ENCODE results near the gene ZDHHC22. TPM values are rescaled to one million over a fixed set of nuclear protein-coding genes. Genes with fewer than 3 reads are reported as not detected.
A peak's percentile ranks its signal among the peaks of the same experiment; 100 is the strongest.

The ZDHHC22 gene
- total and polyA plus RNA-seq, 3 donors from 2014 or later, result 0.84 to 3.2 (median 1.7) TPM

- Histone ChIP-seq H3K4me3 (no peak overlapping the region), H3K27ac (no peak overlapping the region), H3K27me3 (no peaks in the 10 kb centered on the region), H3K9me3 (no peaks in the 10 kb centered on the region), H3K36me3 (ENCODE audit: low read depth, missing control alignments) (no peaks in the 10 kb centered on the region), H3K4me1 (peaks cover 6% of the 10 kb centered on the region)
- WGBS, 2 donors, result 43 to 48% methylated on average over 12 to 15 of the region's 15 CpGs
- peak; percentile 52 for DNase-seq
- TF ChIP-seq, protein P1, sequence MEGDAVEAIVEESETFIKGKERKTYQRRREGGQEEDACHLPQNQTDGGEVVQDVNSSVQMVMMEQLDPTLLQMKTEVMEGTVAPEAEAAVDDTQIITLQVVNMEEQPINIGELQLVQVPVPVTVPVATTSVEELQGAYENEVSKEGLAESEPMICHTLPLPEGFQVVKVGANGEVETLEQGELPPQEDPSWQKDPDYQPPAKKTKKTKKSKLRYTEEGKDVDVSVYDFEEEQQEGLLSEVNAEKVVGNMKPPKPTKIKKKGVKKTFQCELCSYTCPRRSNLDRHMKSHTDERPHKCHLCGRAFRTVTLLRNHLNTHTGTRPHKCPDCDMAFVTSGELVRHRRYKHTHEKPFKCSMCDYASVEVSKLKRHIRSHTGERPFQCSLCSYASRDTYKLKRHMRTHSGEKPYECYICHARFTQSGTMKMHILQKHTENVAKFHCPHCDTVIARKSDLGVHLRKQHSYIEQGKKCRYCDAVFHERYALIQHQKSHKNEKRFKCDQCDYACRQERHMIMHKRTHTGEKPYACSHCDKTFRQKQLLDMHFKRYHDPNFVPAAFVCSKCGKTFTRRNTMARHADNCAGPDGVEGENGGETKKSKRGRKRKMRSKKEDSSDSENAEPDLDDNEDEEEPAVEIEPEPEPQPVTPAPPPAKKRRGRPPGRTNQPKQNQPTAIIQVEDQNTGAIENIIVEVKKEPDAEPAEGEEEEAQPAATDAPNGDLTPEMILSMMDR (IDR thresholded peaks at IDR 0.05), result no peak
- TF ChIP-seq POLR2A (IDR thresholded peaks at IDR 0.05), result no peak
- intact Hi-C loops (cut with DNase I; ENCODE audit: low total_unique reads), result no loop called here
Observed at GRCh38 chr14:77186911-77187648, 45.5 kb upstream of the ZDHHC22 start.

DNA sequence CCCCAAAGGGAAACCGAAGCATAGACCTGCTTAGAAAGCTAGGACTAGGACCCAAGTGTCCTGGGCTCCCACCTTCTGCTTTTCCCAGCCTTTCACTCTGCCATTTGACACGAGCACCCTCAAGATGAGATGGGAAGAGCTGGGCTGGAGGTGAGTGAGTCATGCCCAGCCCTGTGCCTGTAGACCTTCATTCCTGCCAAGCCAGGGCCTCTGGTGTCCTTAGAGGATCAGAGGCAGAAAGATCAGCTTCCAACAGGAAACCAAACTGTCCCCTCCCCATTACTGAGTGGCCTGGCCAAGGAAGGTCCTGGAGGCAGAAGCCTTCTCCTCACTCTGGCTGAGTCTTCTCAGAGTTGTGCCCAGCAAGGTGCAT is 43.5 kb upstream of the ZDHHC22 start:
- Histone ChIP-seq H3K9me3 (no peaks in the 10 kb centered on the region), H3K4me3 (no peak overlapping the region), H3K27me3 (no peaks in the 10 kb centered on the region), H3K4me1 (peaks cover 6% of the 10 kb centered on the region), H3K27ac (no peak overlapping the region), H3K36me3 (ENCODE audit: low read depth, missing control alignments) (no peaks in the 10 kb centered on the region)
- TF ChIP-seq, protein P1 (IDR thresholded peaks at IDR 0.05), result no peak
- intact Hi-C loops (cut with DNase I; ENCODE audit: low total_unique reads), result no loop called here
- no peak for DNase-seq
- WGBS, 2 donors, result 92 to 94% methylated on average over 2 of the region's 2 CpGs

DNA sequence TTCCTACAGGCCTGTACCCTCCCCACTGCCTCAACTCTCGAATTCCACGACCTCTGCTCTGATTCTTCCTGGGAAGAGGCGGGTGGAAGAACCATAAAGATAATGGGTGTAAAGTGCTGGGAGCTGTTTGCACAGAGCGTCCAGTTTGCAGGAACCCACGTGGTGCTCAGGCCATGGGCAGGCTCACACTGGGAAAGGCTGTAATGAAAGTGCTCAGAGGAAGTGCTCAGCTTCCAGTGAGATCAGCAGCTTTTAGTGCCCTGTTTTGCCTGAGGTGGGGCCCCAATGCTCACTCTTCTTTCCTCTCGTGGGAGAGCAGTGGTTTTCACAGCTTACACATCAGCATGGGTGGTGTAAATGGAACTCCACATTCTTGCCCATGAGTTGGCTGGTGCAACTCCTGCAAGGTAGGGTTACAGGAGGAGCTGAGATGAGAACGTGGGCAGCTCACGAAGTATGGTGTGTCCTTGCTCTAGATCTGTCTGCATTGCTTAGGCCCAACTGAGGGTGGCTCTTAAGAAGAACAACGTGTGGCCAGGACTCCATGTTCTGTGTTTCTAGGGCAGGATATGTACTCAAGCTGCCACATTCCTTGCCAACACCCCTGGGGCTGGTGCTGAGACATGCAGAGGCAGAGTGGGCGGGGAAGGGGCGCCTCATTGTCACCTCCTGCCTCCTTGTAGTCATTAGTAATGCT is 43.0 kb upstream of the ZDHHC22 start:
- Histone ChIP-seq H3K9me3 (no peaks in the 10 kb centered on the region), H3K4me3 (no peak overlapping the region), H3K27ac (no peak overlapping the region), H3K27me3 (no peaks in the 10 kb centered on the region), H3K4me1 (peaks cover 6% of the 10 kb centered on the region), H3K36me3 (ENCODE audit: low read depth, missing control alignments) (no peaks in the 10 kb centered on the region)
- DNase-seq, result no peak
- 47 to 67% methylated on average over 8 to 11 of the region's 11 CpGs for WGBS, 2 donors
- intact Hi-C loops (cut with DNase I; ENCODE audit: low total_unique reads), result no loop called here
- no peak for TF ChIP-seq POLR2A (IDR thresholded peaks at IDR 0.05)
- TF ChIP-seq, protein P1 (IDR thresholded peaks at IDR 0.05), result no peak

- Histone ChIP-seq H3K36me3 (ENCODE audit: low read depth, missing control alignments) (no peaks in the 10 kb centered on the region), H3K27ac (no peak overlapping the region), H3K4me3 (no peak overlapping the region), H3K9me3 (no peaks in the 10 kb centered on the region), H3K4me1 (peaks cover 6% of the 10 kb centered on the region), H3K27me3 (no peaks in the 10 kb centered on the region)
- no peak for DNase-seq
- 77 to 79% methylated on average over 5 of the region's 5 CpGs for WGBS, 2 donors
- intact Hi-C loops (cut with DNase I; ENCODE audit: low total_unique reads), result no loop called here
- TF ChIP-seq, protein P1 (IDR thresholded peaks at IDR 0.05), result no peak
- no peak for TF ChIP-seq POLR2A (IDR thresholded peaks at IDR 0.05)
Observed at GRCh38 chr14:77183896-77184295, 42.3 kb upstream of the ZDHHC22 start.

Measured in testis (tissue), 3 donors.